Calu3 (cell line): Measurements from ENCODE around the gene GTF2I. TPM values are rescaled to one million over a fixed set of nuclear protein-coding genes. Genes with fewer than 3 reads are reported as not detected.
"Not testable (repeated sequence)": the region's sequence is repeated elsewhere in the genome, so short reads cannot be mapped to it uniquely, and the experiment has no call there.

Experiments
- BruUV-seq: library from RNA; stranded (reverse); fragments of 400-500 nt; replicated peaks from 2 replicates; lab custom pipeline; 2021; lab: Mats Ljungman, UMichigan
- CTCF ChIA-PET: fragments of 300-600 bp; sonication (Branson Sonifier 250); formaldehyde crosslinking; loops from one replicate; lab custom pipeline; 2022; ENCODE audit warnings: antibody characterized with exemption; lab: Charles Lee
- DNase-seq: peaks from one replicate; pipeline ENCODE4 v3.0.0; 2022
- H3K27ac Mint-ChIP-seq: one replicate; pipeline ENCODE4 v1.8.0; 2022; ENCODE audit warnings: mixed read lengths; ENCODE audit not compliant: unreplicated experiment
- H3K27me3 Mint-ChIP-seq: one replicate; pipeline ENCODE4 v1.8.0; 2022; ENCODE audit warnings: mixed read lengths; ENCODE audit not compliant: unreplicated experiment
- H3K36me3 Mint-ChIP-seq: one replicate; pipeline ENCODE4 v1.8.0; 2022; ENCODE audit warnings: mild to moderate bottlenecking, moderate library complexity, mixed read lengths; ENCODE audit not compliant: insufficient read depth, unreplicated experiment
- H3K4me1 Mint-ChIP-seq: one replicate; pipeline ENCODE4 v1.8.0; 2022; ENCODE audit warnings: mild to moderate bottlenecking, low read depth, mixed read lengths; ENCODE audit not compliant: unreplicated experiment
- H3K4me3 Mint-ChIP-seq: one replicate; pipeline ENCODE4 v1.8.0; 2022; ENCODE audit warnings: mild to moderate bottlenecking, low read depth, moderate library complexity, mixed read lengths; ENCODE audit not compliant: unreplicated experiment
- H3K9me3 Mint-ChIP-seq: one replicate; pipeline ENCODE4 v1.8.0; 2022; ENCODE audit warnings: low read depth, mixed read lengths; ENCODE audit not compliant: unreplicated experiment
- intact Hi-C: fragments of 100-400 bp; cut with micrococcal nuclease; formaldehyde crosslinking; loops from one replicate; pipeline ENCODE4 v1.10.0; 2022; ENCODE audit not compliant: unreplicated experiment
- total RNA-seq: library from RNA; stranded (reverse); gene quantifications from 2 replicates; pipeline ENCODE4 v1.2.3, GENCODE V29; 2022

GTF2I gene
- total RNA-seq, 1 experiment from 2014 or later = 175 TPM

GRCh38 chr7:74781746-74782145 lies 124.2 kb downstream of the GTF2I start:
- H3K27ac Mint-ChIP-seq, DNase-seq, CTCF ChIA-PET, H3K9me3 Mint-ChIP-seq, intact Hi-C loops, BruUV-seq, H3K36me3 Mint-ChIP-seq, H3K27me3 Mint-ChIP-seq, H3K4me1 Mint-ChIP-seq, H3K4me3 Mint-ChIP-seq: not testable (repeated sequence)

GRCh38 chr7:74783595-74783994 lies 126.1 kb downstream of the GTF2I start:
- H3K4me1 Mint-ChIP-seq, H3K27ac Mint-ChIP-seq, H3K36me3 Mint-ChIP-seq, DNase-seq, H3K27me3 Mint-ChIP-seq, intact Hi-C loops, BruUV-seq, H3K9me3 Mint-ChIP-seq, CTCF ChIA-PET, H3K4me3 Mint-ChIP-seq: not testable (repeated sequence)

DNA sequence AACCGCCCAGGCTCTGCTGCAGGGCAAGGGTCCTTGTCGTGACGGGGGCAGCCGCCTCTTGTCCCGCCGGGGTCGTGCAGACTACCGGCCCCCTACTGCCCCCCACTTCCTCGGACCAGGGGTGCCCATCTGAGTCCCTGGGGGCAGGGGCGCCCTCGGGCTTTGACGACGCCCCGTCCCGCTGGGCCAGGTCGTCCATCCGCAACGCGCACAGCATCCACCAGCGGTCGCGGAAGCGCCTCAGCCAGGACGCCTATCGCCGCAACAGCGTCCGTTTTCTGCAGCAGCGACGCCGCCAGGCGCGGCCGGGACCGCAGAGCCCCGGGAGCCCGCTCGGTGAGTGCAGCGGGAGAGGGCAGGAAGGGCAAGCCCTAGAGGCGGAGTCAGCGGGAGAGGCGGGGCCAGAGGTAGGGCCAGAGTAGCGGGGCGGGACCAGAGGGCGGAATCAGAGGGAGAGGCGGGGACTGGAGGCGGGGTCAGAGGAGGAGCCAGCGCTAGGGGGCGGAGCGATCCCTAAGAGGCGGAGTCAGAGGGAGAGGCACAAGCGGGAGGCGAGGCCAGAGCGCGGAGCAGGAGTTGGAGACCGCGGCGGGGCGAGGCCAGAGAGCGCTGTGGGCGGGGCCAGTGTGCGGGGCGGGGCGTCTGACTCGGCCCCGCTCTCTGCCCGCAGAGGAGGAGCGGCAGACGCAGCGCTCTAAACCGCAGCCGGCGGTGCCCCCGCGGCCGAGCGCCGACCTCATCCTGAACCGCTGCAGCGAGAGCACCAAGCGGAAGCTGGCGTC lies 131.0 kb downstream of the GTF2I start:
- H3K27me3 Mint-ChIP-seq, H3K27ac Mint-ChIP-seq, H3K9me3 Mint-ChIP-seq, intact Hi-C loops, H3K36me3 Mint-ChIP-seq, BruUV-seq, CTCF ChIA-PET, H3K4me1 Mint-ChIP-seq, H3K4me3 Mint-ChIP-seq: not testable (repeated sequence)
- peak; percentile 91 for DNase-seq

- BruUV-seq, H3K27ac Mint-ChIP-seq, H3K9me3 Mint-ChIP-seq, H3K4me1 Mint-ChIP-seq, DNase-seq, intact Hi-C loops, H3K36me3 Mint-ChIP-seq, CTCF ChIA-PET, H3K4me3 Mint-ChIP-seq, H3K27me3 Mint-ChIP-seq: not testable (repeated sequence)
Measured at GRCh38 chr7:74789200-74789736, 131.8 kb downstream of the GTF2I start.

DNA sequence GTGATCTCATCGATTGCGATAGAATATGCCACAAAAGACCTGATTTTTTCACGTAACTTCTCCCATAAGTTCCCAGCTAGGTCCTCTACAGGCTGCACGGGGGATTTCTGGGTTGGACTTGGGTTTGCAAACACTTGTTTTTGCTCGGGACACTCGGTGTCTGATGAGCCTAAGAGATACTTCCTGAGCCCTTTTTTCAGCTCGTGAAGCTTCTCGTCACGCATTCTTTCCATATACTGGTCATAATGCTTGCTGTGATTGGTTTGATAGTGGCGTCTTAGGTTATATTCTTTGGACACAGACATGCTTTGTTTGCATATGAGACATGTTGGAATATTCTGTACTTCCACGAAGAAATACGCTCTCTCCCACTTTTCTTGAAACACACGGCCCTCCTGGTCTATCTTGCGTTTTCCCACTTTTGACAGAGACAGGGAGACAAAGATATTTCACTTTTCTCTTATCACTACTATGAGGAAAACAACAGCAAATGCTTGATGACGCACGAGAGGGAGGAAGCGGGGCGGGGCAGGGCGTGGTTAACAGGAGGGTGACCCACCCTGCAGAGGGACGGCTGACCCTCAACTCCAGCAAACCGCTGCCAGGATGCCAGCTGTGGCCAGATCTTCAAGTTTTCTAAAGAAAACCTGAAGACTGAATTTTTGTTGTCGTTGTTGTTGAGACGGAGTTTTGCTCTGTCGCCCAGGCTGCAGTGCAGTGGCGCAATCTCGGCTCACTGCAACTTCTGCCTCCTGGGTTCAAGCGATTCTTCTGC lies 140.5 kb downstream of the GTF2I start:
- H3K27ac Mint-ChIP-seq, intact Hi-C loops, DNase-seq, H3K4me3 Mint-ChIP-seq, CTCF ChIA-PET, H3K27me3 Mint-ChIP-seq, H3K36me3 Mint-ChIP-seq, H3K4me1 Mint-ChIP-seq, H3K9me3 Mint-ChIP-seq: not testable (repeated sequence)
- TSS peak; percentile 98 for BruUV-seq

DNA sequence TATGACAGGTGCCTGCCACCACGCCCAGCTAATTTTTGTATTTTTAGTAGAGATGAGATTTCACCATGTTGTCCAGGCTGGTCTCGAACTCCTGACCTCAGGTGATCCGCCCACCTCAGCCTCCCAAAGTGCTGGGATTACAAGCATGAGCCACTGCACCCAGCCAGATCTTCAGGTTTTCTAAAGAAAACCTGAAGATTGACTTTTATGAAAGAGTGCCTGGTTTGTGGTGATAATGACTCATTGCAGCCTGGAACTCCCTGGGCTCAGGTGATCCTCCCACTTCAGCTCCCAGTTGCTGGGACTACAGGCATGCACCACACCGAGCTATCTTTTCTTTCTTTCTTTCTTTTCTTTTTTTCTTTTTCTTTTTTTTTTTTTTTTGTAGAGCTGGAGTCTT lies 141.1 kb downstream of the GTF2I start:
- BruUV-seq, H3K27ac Mint-ChIP-seq, H3K36me3 Mint-ChIP-seq, H3K9me3 Mint-ChIP-seq, intact Hi-C loops, H3K4me3 Mint-ChIP-seq, CTCF ChIA-PET, H3K4me1 Mint-ChIP-seq, H3K27me3 Mint-ChIP-seq: not testable (repeated sequence)
- DNase-seq = peak; percentile 39

Other genes with a start within 250 kb of the GTF2I start
- 29.2 and 31.1 TPM in 2 replicates for gene GTF2IRD1, start 203.8 kb upstream of the GTF2I start, total RNA-seq
- gene NCF1, start 116.3 kb downstream of the GTF2I start, total RNA-seq = 0.51 TPM in 1 of 2 replicates, not detected in the other
- 5.8 and 9.0 TPM in 2 replicates for gene GTF2IRD2, start 193.9 kb downstream of the GTF2I start, total RNA-seq